Stimulated activated CD4-positive, alpha-beta T cell treated with anti-CD3 and anti-CD28 coated beads, Interleukin-12 subunit alpha, Interleukin-12 subunit beta, amount 100 ng/mL, for 24 hours (primary cell): ENCODE measurements around the gene PRDM11.

Experiments
- DNase-seq, 2 experiments: peaks; one replicate each; pipeline ENCODE4 v3.0.0-alpha.2; 2020; ENCODE audit warnings: low read depth in 2 of 2

PRDM11 gene

DNA sequence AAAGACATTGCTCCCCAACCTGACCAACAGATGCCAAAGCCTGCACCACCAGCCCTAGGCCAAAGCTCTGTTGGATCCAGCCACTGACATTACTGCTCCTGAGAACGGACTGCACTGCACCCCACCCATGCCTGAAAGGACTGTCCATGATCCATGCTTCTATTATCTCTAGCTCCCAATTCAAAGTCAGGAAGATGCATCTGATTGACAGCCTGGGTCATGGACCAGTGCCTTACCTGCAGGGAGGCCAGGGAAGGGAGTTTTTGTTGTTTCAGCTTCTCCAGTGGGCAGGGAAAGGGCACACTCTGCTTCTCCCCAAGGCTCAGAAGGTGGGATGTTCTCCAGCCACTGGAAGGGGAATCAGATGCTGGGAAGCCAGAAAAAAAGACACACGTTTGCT, 4.8 kb upstream of the PRDM11 start:
- DNase-seq = no peak

DNA sequence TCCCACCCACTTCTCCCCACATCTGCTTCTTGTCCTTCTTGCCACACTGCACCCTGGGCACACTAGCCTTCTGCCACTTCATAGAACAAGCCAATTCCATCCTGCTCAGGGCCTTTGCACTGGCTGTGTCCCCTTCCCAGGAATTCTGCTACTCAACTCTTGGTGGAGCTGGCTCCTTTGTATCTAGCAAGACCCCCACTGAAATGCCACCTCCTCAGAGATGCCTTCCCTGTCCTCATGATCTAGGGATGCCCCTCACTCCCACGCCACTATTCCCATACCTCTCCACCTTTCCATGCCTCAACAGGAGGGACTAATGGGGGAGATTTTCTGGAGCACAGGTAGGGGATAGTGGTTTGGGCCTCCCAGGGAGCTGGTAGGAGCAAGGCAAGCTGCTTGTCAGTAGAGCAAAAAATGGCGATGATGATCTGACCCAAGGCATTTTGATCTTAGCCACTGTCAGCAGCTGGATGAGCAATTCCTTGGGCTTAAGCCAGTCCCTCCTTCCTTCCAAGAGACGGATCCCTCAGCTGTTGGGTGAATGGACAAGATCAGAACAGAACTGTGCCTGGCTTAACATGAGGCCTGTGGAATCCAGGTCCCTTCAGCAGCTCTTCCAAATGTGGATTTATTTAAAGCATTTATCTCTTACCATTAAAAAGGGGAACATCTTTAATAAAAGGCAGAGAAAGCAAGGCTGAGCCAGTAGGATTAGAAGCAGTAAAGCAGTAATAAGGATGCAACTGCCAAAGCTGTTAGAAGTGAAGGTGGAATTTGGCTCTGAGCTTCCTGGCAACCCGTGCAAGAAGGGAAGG, 4.0 kb upstream of the PRDM11 start:
- no peak for DNase-seq

DNA sequence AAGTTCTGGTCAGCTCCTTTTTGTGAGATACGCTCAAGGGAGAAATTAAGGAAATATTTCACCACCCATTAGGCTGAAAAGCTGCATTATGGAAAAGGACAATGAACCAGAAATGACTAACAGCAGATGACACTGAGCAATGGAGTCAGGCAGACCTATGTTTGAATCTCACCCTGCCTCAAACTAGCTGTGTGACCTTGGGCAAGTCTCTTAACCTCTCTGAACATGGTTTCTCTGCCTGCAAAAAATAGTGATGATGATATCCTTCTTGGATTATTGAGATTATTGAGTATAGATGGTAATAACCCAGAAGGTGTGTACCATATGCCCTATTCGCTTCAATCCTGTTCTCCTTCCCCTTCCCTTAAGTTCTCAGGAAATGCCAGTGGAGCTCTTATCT, 2.9 kb upstream of the PRDM11 start:
- no peak for DNase-seq

DNA sequence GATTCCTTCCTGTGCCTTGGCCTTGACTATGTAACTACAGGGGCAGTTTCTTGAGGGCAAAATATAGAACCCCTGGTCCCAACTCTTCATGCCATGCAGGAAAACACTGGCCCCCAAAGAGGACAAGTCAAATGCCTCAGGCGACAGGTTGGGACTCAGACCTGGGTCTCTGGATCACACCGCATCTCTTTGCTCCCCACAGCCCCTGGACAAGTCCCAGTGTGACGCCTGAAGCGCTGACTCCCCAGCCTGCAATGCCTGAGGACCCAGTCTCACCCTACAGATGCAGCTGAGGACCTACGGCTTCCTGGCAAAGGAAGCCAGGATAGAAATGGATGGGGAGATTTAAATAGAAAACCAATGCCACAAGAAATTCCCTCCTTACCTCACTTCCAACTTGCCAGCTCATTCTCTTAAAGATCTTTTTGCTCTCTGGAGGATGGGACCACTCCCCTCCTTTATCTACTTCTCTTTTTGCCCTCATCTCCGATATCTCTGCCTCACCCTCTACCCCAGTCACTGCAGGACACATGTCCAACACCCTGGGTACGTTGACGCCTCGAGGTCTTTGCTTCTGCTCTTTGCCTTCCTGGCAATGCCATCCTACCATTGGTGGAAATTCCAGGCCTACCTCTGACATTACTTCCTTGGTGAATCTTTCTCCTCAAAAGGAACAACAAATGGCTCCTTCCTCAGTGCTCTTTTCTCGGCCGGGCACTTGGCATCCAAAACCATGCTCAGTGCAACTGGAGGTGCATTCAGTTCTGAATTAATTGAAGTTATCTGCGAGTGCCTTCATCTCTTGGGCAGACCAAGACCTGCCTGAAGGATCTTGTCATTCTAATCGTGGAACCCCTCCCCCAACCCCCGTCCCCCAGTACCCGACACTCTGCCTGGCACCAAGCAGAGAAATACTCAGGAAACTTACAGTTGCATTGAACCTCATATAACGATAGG, 2.0 kb upstream of the PRDM11 start:
- no peak for DNase-seq

DNA sequence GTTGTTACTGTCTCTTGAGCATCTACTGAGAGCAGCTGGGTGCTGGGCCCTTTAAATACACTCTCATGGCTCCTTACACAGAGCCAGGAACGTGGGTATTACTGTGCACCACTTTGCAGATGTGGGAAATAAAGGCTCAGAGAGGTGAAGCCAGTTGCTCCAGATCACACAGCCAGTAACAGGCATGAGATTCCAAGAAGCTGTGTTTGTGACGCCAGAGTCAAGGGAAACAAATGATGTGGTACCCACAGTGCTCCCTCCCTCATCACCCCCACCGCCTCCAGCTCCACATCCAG, 1.4 kb upstream of the PRDM11 start:
- no peak for DNase-seq

DNA sequence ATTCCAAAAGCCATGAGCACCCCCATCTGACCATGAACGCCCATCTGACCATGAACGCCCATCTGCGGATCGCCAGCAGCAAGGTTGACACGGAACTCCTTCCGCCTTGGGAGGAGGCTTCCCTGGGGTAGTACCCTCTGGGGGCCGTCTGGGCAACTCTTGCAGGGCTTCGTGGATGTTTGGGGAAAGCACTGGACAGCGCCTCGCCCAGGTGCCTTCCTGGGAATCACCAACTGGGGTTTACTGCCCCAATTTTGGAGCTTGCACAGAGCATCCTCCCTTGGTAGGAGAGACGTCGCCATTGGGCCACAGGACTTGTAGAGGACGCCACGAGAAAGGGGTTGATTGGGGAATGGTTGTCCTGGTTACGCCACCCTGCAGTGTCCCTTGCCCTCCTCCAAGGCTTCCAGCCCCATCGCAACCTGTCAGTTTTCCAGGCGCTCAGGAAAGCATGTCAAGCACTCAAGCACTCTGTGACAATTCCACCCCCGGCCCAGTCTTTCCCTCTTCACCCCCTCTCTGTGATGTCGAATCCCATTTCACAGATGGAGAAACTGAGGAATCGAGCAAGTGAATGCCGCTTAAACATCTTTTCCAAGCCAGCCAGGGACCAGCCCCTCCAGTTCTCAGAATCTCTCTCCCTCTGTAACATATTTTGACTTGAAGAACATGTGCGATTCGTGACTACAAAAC, 914 bp upstream of the PRDM11 start:
- DNase-seq = no peak

DNA sequence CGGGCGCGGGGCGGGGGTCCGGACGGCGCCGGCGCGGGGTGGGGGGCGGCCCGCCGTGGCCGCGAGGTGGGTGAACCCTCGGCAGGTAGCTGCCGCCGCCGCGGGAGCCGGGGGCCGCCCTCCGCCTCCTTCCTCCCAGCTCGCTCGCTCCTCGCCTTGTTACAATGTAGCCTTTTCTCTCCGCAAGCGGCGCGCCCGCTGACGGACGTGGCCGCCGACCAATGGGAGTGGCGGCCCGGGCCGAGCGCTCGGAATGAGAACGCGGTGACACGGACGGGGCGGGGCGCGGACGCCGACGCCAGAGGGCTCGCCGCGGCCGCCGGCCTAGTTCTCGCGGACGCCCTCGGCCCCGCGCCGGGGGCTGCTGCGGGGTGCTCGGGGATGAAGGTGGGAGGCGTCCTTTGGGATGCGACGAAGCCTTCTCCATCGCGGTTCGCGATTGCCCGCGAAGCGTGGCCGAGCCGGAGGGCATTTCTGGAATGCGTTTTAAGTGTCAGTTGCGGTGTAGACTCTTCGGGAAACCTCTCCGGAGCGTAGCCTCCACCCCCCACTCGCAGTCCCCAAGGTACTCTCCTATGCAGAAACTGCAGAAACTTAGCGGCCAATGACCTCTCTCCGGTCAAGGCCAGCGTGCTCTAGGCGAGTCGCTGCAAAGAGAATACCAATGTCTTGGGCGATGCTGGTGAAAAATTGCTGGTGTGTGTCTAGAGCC, 734 bp downstream of the PRDM11 start:
- peak; percentile 84 to 88 for DNase-seq

DNA sequence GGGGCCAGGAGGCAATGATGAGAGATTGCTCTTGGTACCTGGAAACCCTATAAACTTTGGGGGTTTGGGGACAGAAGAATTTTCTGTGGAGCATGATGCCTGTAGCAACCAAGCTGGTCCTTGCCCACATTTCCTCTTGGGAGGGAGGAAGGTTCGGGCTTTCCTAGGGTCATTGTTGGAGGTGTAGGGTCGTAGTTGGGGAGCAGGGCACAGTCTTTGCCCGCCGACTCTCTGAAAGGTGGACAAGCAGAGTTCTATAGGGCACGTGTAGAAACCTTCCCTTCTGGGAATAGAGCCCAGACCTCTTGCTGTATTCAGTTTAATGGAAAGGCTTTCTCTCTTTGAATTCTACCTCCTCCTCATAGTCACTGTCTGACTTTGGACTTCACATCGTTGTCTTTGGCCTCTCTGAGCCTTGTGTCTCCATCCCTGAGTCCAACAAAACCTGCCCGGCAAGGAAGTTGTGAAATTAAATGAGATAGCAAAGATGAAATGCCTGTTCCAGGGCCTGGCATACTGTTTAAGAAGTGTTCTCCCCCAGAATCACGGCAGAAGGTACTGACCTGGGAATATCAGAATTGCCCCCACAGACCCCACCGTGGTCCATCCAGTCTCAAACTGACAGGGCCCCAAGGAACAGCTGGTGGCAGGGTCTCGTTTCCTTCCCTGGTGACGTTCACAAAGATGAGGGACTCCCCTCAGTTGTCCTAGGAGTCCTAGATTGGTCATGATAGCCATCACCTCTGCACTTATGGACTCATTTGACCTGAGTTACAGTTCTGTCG, 1.6 kb downstream of the PRDM11 start:
- DNase-seq = no peak

DNA sequence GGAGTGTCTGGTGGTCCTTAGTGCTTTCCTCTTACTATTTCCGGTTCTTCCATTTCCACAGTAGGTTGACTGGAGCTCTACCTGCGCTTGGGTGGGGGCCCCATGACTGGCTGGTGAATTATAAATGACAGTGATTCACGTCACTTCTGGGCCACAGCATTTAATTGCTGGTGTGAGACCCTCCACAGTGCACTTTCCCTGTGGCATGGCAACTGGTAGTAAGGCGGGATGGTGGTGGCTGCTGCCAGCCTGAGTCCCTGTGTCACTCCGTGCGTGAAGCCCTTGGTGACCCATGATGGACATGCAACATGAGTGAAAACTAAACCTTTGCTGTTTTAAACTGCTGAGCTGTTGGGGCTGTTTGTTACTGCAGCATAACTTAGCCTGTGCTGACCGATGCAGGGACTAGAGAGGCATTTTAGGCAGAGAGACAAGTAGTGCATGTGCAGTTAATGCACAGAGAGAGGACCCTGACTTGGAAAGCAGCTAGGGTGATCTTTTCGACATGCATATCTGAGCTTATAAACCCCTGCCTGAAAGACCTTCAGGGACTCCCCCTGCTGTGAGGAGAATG, 3.1 kb downstream of the PRDM11 start:
- DNase-seq = no peak

DNA sequence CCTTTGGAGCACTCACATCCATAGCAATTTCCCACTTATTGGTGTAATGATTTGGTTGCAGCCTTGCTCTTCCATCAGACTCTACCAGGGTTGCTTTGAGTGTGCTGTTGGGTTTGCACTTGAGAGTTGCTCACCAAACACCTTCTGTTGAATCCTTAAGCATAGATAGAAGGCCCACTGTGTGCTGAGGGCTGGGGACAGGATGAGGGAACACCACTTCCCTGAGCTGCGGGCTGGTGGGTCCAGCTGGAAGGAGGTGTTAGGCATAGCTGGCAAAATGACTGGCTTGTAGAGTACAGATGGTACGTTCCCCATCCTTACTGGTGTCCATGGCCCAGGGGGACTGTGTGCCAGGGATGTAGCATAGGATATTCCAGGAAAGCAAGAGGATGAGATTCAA, 3.9 kb downstream of the PRDM11 start:
- no peak for DNase-seq

DNA sequence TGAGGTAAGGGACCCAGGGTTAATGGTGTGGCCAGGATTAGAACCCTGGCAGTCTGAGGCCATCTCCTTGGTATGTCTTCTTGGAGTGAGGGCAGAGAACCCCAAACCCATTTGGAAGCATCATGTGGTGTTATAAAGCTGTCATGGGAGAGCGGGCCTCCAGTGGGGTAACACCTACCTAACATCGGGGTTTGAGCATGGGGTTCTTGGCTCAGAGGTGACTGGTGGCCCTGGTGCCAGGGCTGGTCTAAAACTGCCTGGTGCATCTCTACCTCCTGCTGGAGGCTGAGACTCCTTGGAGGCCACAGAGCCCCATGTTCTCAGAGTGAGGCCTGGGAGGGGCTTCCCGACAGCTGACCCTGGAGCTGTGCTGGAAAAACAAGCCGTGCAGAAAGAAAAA, 4.5 kb downstream of the PRDM11 start:
- DNase-seq = no peak

DNA sequence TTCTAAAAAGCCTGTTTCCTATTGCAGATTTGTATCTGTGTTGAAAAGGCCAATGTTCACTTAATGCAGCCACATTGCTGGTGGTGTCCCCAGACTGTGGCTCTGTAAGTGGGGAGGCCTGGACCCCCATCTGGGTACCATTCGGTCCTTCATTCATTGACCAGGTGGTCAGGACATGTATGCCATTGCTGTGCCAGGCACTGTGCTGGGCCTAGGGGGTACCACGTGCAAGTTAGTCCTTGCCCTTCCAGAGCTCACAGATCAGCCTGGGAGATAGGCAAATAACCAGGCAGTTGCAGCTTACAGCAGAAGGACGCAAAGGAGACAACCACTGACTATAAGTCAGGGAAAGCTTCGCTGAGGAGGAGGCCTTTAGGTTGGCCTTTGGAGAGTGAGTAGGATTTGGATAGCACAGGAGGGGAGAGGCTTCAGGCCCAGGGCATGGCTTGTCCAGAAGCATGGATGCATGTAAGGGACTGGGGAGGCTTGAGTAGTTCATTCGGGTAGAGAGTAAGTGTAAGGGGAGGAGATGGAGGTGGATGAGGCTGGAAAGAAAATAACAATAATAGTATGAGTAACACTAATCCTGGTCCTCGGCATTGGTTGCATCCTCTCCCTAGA, 5.0 kb downstream of the PRDM11 start:
- no peak for DNase-seq

DNA sequence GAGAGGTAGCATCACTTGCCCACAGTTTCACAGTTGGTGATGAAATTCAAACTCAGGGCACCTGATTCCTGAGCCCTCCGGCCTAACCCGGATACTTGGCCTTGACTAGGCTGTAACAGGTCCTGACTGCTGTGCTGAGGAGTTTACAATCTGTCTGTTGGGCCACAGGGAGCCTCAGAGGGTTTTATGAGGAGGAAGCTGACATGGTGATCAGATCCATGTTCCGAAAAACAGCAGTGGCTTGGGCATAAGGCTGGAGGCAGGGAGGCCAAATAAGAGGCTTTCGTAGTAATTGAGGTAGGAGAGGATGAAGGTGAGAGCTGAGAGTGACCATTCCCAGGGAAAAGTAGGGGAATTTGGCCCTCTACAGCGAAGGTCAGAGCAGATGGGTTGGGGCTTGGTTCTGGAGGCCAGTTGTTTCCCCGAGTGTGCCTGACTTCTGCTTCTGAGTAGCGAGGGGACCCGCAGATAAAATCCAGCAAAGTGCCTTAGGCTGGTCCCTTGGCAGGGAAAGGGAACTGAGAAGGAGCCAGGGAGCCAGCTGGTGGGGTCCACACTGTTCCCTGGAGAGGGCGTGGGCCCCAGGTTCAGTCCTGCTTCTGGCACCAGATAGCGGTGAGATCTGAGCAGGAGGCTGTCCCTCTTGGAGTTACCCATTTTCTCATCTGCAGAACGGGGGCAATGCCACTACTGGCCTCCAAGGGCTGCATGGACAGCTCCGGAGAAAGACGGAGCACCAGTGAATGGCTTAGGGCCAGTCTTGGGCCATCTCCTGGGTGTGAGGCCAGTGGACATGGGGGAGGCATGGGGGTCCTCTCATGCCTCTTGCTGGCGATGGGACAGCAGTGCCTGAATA, 6.5 kb downstream of the PRDM11 start:
- DNase-seq = no peak

DNA sequence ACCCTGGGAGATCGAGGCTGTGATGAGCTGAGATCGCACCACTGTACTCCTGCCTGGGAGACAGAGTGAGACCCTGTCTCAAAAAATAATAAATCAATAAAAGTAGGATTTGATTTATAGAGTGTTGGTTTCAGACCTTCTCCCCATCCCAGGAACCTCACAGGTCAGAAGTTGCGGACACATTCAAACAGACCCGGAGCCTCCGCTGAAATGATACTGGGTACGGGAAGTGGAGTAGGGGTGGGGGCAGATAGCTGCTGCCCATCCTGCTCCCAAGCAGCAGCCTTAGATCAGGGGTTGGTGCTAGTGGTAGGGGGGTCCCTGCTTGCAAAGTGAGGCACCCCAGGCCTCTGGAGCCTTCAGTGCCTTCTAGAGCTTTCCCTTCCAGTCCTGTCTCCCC, 7.8 kb downstream of the PRDM11 start:
- DNase-seq = no peak

DNA sequence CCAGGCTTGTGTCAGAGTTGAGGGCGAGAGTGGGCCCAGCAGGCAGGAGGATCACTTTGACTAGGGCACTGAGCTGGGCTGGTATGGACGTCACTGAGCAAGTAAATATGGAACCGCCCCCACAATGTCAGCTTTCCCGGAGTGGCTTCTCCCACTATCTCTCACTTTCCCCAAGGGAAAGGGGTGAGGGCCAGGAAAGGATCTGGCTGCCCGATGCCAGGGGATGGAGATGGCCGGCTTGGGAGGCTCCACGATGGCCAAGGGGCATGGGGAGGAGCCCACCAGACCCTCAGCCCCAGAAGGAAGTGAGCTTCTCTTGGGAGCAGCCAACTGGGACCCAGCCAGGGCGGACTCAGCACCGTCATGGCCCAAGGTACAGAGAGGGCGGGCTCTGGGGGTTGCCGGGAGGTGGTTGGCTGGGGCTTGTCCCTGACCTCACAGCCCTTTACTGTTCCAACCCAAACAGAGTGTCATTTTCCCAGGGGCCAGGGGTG, 8.7 kb downstream of the PRDM11 start:
- DNase-seq = no peak

DNA sequence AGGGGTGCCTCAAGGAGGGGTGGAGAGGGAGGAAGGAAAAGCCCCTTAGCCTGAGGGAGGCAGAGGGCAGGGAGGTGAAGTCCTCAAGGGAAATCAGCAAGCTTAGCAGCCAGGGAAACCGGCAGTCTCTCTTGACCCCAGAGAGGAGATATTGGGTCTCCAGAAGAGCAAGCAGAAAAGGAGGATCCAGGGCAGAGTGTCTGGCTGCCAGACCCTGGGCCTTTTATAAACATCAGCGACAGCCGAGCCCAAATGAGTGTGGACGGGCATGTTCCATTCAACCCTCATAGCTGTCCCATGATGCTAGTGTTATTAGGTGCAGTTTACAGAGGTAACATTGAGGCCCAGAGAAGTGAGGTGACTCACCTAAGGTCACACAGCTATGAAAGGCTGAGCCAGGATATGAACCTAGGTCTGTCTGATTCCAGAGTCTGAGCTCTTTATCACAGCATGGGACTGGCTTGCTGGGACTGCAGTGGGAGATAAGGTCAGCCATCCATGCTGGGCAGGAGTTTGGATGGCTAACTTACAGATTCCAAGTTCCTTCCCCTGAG, 9.3 kb downstream of the PRDM11 start:
- DNase-seq = no peak

DNA sequence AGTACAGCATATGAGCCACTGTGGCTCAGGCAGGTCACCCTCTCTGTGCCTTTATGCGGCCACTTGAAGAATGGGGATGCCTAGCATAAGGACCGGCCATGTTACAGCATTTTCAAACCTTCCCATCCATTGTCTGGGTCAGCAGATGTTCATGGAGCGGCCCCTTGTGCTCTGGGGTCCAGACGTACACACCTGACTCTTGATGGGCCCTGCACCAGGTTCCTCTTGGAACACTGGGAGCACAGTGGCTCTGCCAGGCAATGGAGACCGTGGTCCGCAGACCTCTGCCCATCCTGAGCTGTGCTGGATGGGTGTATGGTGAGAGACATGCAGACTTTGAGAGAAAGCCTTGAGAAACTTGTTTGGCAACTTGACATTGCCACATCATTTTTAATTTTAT, 9.8 kb downstream of the PRDM11 start:
- DNase-seq = no peak

DNA sequence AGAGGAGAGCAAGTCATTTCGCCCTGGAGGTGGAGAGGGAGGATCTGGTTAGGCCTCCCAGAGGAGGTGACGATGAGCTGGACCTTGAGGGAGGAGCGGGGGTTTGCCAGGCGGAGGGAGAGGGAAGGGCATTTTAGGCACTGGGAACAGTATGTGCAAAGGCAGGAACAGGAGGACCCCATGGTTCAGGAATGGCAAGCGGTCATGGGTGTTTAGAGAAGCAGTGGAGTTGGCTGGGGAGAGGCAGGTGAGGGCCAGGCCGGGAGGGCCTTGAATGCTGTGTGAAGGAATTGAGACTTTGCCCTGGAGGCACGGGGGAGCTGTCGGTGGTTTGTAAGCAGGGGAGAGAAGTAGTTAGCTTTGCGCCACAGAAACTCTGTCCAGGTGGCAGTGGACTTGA, 10.3 kb downstream of the PRDM11 start:
- DNase-seq = no peak
